ENCODE measurements around the gene EEF1AKMT3.

DNA sequence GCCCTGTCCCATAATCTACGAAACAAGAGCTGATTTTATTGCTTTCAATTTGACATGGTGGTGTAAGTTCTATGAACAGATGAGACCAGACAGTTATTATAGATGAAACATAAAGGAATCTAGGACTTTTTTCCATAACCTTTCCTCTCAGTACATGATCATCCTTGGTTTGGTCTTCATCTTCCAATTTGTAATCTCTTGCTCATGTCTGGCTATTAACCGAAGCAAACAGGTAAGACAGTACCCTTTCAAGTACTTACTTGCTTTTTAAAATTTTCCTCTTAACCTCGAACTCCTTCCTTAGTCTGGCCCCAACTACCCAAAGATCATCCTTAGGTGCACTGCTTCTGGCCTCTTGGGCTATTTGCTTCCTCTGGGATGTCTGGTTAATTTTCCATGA, 26.4 kb upstream of the EEF1AKMT3 start:
- TF ChIP-seq, protein P1, sequence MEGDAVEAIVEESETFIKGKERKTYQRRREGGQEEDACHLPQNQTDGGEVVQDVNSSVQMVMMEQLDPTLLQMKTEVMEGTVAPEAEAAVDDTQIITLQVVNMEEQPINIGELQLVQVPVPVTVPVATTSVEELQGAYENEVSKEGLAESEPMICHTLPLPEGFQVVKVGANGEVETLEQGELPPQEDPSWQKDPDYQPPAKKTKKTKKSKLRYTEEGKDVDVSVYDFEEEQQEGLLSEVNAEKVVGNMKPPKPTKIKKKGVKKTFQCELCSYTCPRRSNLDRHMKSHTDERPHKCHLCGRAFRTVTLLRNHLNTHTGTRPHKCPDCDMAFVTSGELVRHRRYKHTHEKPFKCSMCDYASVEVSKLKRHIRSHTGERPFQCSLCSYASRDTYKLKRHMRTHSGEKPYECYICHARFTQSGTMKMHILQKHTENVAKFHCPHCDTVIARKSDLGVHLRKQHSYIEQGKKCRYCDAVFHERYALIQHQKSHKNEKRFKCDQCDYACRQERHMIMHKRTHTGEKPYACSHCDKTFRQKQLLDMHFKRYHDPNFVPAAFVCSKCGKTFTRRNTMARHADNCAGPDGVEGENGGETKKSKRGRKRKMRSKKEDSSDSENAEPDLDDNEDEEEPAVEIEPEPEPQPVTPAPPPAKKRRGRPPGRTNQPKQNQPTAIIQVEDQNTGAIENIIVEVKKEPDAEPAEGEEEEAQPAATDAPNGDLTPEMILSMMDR (IDR thresholded peaks at IDR 0.05; ENCODE audit: low read length): no peak
- TF ChIP-seq EZH2 (IDR thresholded peaks at IDR 0.05; ENCODE audit: borderline replicate concordance, low read length): no peak

All from OCI-LY1 (cell line).